ENCODE measurements around the gene METTL4. TPM values are rescaled to one million over a fixed set of nuclear protein-coding genes. Genes with fewer than 3 reads are reported as not detected.
"Not testable (repeated sequence)": the region's sequence is repeated elsewhere in the genome, so short reads cannot be mapped to it uniquely, and the experiment has no call there.

METTL4 gene
- total and polyA plus RNA-seq, 2 donors (not counting 3 experiments of a cell fraction or from before 2014, with no cell fraction given), result 8.3 to 17.4 TPM

- Histone ChIP-seq H3K9me1 (replicated peaks; ENCODE audit: control insufficient read depth, extremely low read depth, insufficient read depth, low read length) (no peaks in the 10 kb centered on the region), H3K27ac (ENCODE audit: insufficient read depth, low read depth, low read length) (no peak overlapping the region), H3K9ac (replicated peaks; ENCODE audit: extremely low read depth, insufficient read depth, low read length) (no peak overlapping the region), H3K4me1 (ENCODE audit: control insufficient read depth, extremely low read depth, insufficient read depth, low read length) (no peaks in the 10 kb centered on the region), H3K27me3 (ENCODE audit: control insufficient read depth in 2 of 2, insufficient read depth in 2 of 2, low read length in 2 of 2) (no peaks in the 10 kb centered on the region), H3K9me3 (replicated peaks; ENCODE audit: control insufficient read depth, insufficient read depth, low read length) (no peaks in the 10 kb centered on the region), H3K36me3 (ENCODE audit: control insufficient read depth in 2 of 2, extremely low read depth in 1 of 2, insufficient read depth in 2 of 2, low read length in 2 of 2) (no peaks in the 10 kb centered on the region), H4K20me1 (replicated peaks; ENCODE audit: control insufficient read depth, extremely low read depth, insufficient read depth, low read length) (no peaks in the 10 kb centered on the region), H3K79me2 (ENCODE audit: control insufficient read depth, insufficient read depth, low read length) (no peaks in the 10 kb centered on the region), H3K4me2 (ENCODE audit: insufficient read depth, low read length) (no peak overlapping the region), H2AFZ (ENCODE audit: low read depth, low read length) (no peak overlapping the region), H3K4me3 (replicated peaks in 1 of 3; ENCODE audit: insufficient read depth in 1 of 3, low read depth in 1 of 3, low read length in 3 of 3) (no peak overlapping the region)
- intact Hi-C loops (cut with micrococcal nuclease), result no loop called here
- no TSS peak for BruUV-seq (replicated peaks)
- dilution Hi-C loops (cut with MboI; ENCODE audit: extremely low pct_ligation_motif_present, low sequenced_read_pairs), result no loop called here
- no peak for TF ChIP-seq CTCF (IDR thresholded peaks at IDR 0.05; ENCODE audit: extremely low read depth in 1 of 2, insufficient read depth in 1 of 2, low read depth in 1 of 2, low read length in 2 of 2)
- TF ChIP-seq POLR2AphosphoS5 (IDR thresholded peaks at IDR 0.05; ENCODE audit: insufficient read depth, low read depth, low read length), result no peak
- no peak for TF ChIP-seq EZH2 (IDR thresholded peaks at IDR 0.05; ENCODE audit: borderline replicate concordance, low read depth, low read length, severe bottlenecking)
- no peak for TF ChIP-seq GATA2 (IDR thresholded peaks at IDR 0.05; ENCODE audit: insufficient read depth, insufficient read length, low read depth, low read length)
- TF ChIP-seq FOS (IDR thresholded peaks at IDR 0.05; ENCODE audit: borderline replicate concordance, insufficient read depth, low read length), result no peak
- TF ChIP-seq MAX (IDR thresholded peaks at IDR 0.05; ENCODE audit: insufficient read depth, insufficient read length), result no peak
- TF ChIP-seq JUN (IDR thresholded peaks at IDR 0.05; ENCODE audit: borderline replicate concordance, insufficient read depth, insufficient read length, low read depth), result no peak
- no peak for TF ChIP-seq POLR2A (IDR thresholded peaks at IDR 0.05; ENCODE audit: low read depth, low read length)
- TF ChIP-seq MYC (IDR thresholded peaks at IDR 0.05; ENCODE audit: low read depth, low read length), result no peak
- ChIA-PET CTCF (interaction anchor here (1.3 to 1.7 kb wide), 2 partner anchors 16 to 422 kb away, joined by 3 to 4 read pairs; no protein-coding TSS in a partner anchor), POLR2A (no interaction called here)
- DNase-seq (ENCODE audit: low read depth, low spot score) (no peak), FAIRE-seq (no peak)
Measured at GRCh38 chr18:2526329-2526728, 45.0 kb downstream of the METTL4 start.

GRCh38 chr18:2524794-2525198 is 46.5 kb downstream of the METTL4 start:
- H3K4me3 ChIP-seq (replicated peaks in 1 of 3; ENCODE audit: insufficient read depth in 1 of 3, low read depth in 1 of 3, low read length in 3 of 3); POLR2A ChIA-PET; H3K79me2 ChIP-seq (ENCODE audit: control insufficient read depth, insufficient read depth, low read length); H3K27ac ChIP-seq (ENCODE audit: insufficient read depth, low read depth, low read length); FAIRE-seq; H3K27me3 ChIP-seq (ENCODE audit: control insufficient read depth in 2 of 2, insufficient read depth in 2 of 2, low read length in 2 of 2); H3K36me3 ChIP-seq (ENCODE audit: control insufficient read depth in 2 of 2, extremely low read depth in 1 of 2, insufficient read depth in 2 of 2, low read length in 2 of 2); H3K9me1 ChIP-seq (replicated peaks; ENCODE audit: control insufficient read depth, extremely low read depth, insufficient read depth, low read length); H3K4me1 ChIP-seq (ENCODE audit: control insufficient read depth, extremely low read depth, insufficient read depth, low read length); BruUV-seq (replicated peaks); H3K9ac ChIP-seq (replicated peaks; ENCODE audit: extremely low read depth, insufficient read depth, low read length); H3K4me2 ChIP-seq (ENCODE audit: insufficient read depth, low read length); H4K20me1 ChIP-seq (replicated peaks; ENCODE audit: control insufficient read depth, extremely low read depth, insufficient read depth, low read length); DNase-seq (ENCODE audit: low read depth, low spot score); H2AFZ ChIP-seq (ENCODE audit: low read depth, low read length); intact Hi-C loops (cut with micrococcal nuclease); H3K9me3 ChIP-seq (replicated peaks; ENCODE audit: control insufficient read depth, insufficient read depth, low read length); dilution Hi-C loops (cut with MboI; ENCODE audit: extremely low pct_ligation_motif_present, low sequenced_read_pairs): not testable (repeated sequence)
- CTCF ChIA-PET, result interaction anchor here (1.7 to 4.0 kb wide), 2 partner anchors 17 kb away, joined by 4 to 16 read pairs; no protein-coding TSS in a partner anchor

All from endothelial cell of umbilical vein (primary cell).